A549 (cell line): ENCODE measurements around the gene CDC14B. TPM values are rescaled to one million over a fixed set of nuclear protein-coding genes. Genes with fewer than 3 reads are reported as not detected.

Source experiments
- ATAC-seq, 2 experiments: fragments of 200-7000 bp in 1 of 2; fragments of >200 bp in 1 of 2; cut with Nextera tagmentation in 1 of 2; cut with Tn5 transposase in 1 of 2; 3 replicates each; pipeline versions ENCODE4 v1.8.0 to v1.9.1; 2018 to 2020; ENCODE audit warnings: mild to moderate bottlenecking in 1 of 2, moderate library complexity in 1 of 2
- CTCF ChIA-PET: fragments of 300-600 bp; sonication (Branson Sonifier 250); formaldehyde crosslinking; extraction: SDS; loops from one replicate; lab custom pipeline; 2021; ENCODE audit warnings: antibody characterized with exemption, inconsistent platforms; lab: Yijun Ruan, JAX
- POLR2A ChIA-PET: fragments of 350-600 bp; formaldehyde crosslinking; extraction: SDS; loops from one replicate; lab custom pipeline; 2021; ENCODE audit warnings: antibody characterized with exemption, inconsistent platforms; lab: Yijun Ruan, JAX
- DNase-seq, 2 experiments: peaks; one replicate each; pipeline versions ENCODE4 v3.0.0 to v3.0.0-alpha.2; 2011 to 2016; ENCODE audit warnings: low read depth in 1 of 2, low spot score in 1 of 2
- FAIRE-seq: peaks from 2 replicates; lab custom pipeline; 2011; peaks lifted over from hg19 to GRCh38; lab: Jason Lieb, UNC
- H3K27ac ChIP-seq, 2 experiments: fragments of >200 bp; sonication (Bioruptor Twin); formaldehyde crosslinking; 3 replicates each; pipeline ENCODE4 v1.5.1; 2016 to 2017
- H3K4me1 ChIP-seq: fragments of >200 bp; sonication (Bioruptor Twin); formaldehyde crosslinking; 3 replicates; pipeline ENCODE4 v1.6.1; 2016
- H3K4me2 ChIP-seq: fragments of >200 bp; sonication (Bioruptor Twin); formaldehyde crosslinking; 3 replicates; pipeline ENCODE4 v1.6.1; 2016
- H3K4me3 ChIP-seq: fragments of >200 bp; sonication (Bioruptor Twin); formaldehyde crosslinking; 3 replicates; pipeline ENCODE4 v1.5.1; 2016
- H3K9me3 ChIP-seq: fragments of >200 bp; sonication (Bioruptor Twin); formaldehyde crosslinking; 3 replicates; pipeline ENCODE4 v1.6.1; 2016
- CBX2 ChIP-seq: fragments of 200-600 bp; sonication (generic); IDR thresholded peaks from 2 replicates; pipeline ENCODE4 v1.6.1; 2016; ENCODE audit warnings: low read depth, mild to moderate bottlenecking, borderline replicate concordance
- CHD4 ChIP-seq: fragments of 200-600 bp; sonication (generic); IDR thresholded peaks from 2 replicates; pipeline ENCODE4 v1.6.1; 2016; ENCODE audit warnings: antibody characterized with exemption, mild to moderate bottlenecking, borderline replicate concordance
- EHF ChIP-seq: fragments of 250-450 bp; sonication (Bioruptor Pico); IDR thresholded peaks from 2 replicates; pipeline ENCODE4 v1.5.0; 2020; ENCODE audit warnings: mild to moderate bottlenecking
- HOXB13 ChIP-seq: fragments of 250-450 bp; sonication (Bioruptor Pico); IDR thresholded peaks from 2 replicates; pipeline ENCODE4 v1.5.0; 2020; ENCODE audit warnings: low read depth, mild to moderate bottlenecking, moderate library complexity
- JUN ChIP-seq, 2 experiments: fragments of >200 bp; sonication (Bioruptor Twin); formaldehyde crosslinking; IDR thresholded peaks; 2 replicates in 1 of 2; 3 replicates in 1 of 2; pipeline ENCODE4 v1.6.1; 2016 to 2017
- JUNB ChIP-seq: fragments of >200 bp; sonication (Bioruptor Twin); formaldehyde crosslinking; IDR thresholded peaks from 2 replicates; pipeline ENCODE4 v1.6.1; 2016
- KDM1A ChIP-seq: fragments of 200-600 bp; sonication (generic); IDR thresholded peaks from 2 replicates; pipeline ENCODE4 v1.6.1; 2016; ENCODE audit warnings: low read depth, mild to moderate bottlenecking
- NR3C1 ChIP-seq: fragments of >200 bp; sonication (Bioruptor Twin); formaldehyde crosslinking; IDR thresholded peaks from 3 replicates; pipeline ENCODE4 v1.6.1; 2017
- POLR2AphosphoS2 ChIP-seq: conservative IDR thresholded peaks from 2 replicates; pipeline ENCODE4 v1.6.1; 2012; ENCODE audit warnings: low read length, improper control_type of control experiment, inconsistent platforms
- WGBS: methylation state at CpG from one replicate; pipeline ENCODE4 v1.1.6; 2017; ENCODE audit errors: missing lambda C conversion rate; 5-methylcytosine and 5-hydroxymethylcytosine counted together
- polyA plus RNA-seq, 4 experiments: library from polyadenylated mRNA; depleted of rRNA in 3 of 4; stranded (reverse); fragments of >200 nt; fragmentation: RNase III in 1 of 4; extraction: RNeasy Plus Mini Kit Qiagen cat#74134 plus additional on column Dnase treatment in 1 of 4; gene quantifications; 2 replicates in 3 of 4; 3 replicates in 1 of 4; pipeline ENCODE4 v1.2.3, GENCODE V29; 2011 to 2017
- TF ChIP-seq, protein P1 (sequence below): fragments of >200 bp; sonication (Bioruptor Twin); formaldehyde crosslinking; IDR thresholded peaks from 2 replicates; pipeline ENCODE4 v1.6.1; 2016
- TF ChIP-seq, protein P2 (sequence below): fragments of >200 bp; sonication (Bioruptor Twin); formaldehyde crosslinking; IDR thresholded peaks from 3 replicates; pipeline ENCODE4 v1.5.1; 2016
- TF ChIP-seq, protein P3 (sequence below): IDR thresholded peaks from 2 replicates; pipeline ENCODE4 v1.6.1; 2012
- TF ChIP-seq, protein P4 (sequence below): fragments of 250-450 bp; sonication (Bioruptor Pico); IDR thresholded peaks from 2 replicates; pipeline ENCODE4 v1.5.0; 2020; ENCODE audit warnings: low read depth, mild to moderate bottlenecking, moderate library complexity
- TF ChIP-seq, protein P5 (sequence below): IDR thresholded peaks from 2 replicates; pipeline ENCODE4 v1.6.1; 2012; ENCODE audit warnings: low read depth, borderline replicate concordance
- TF ChIP-seq, protein P6 (sequence below): fragments of 150-350 bp; IDR thresholded peaks from 2 replicates; pipeline ENCODE4 v1.6.1; 2014; ENCODE audit warnings: low read depth, mild to moderate bottlenecking, low read length

The CDC14B gene
- polyA plus RNA-seq, 2 of the 4 experiments (the other 2 are of a cell fraction), result 9.9 to 17.3 TPM

DNA sequence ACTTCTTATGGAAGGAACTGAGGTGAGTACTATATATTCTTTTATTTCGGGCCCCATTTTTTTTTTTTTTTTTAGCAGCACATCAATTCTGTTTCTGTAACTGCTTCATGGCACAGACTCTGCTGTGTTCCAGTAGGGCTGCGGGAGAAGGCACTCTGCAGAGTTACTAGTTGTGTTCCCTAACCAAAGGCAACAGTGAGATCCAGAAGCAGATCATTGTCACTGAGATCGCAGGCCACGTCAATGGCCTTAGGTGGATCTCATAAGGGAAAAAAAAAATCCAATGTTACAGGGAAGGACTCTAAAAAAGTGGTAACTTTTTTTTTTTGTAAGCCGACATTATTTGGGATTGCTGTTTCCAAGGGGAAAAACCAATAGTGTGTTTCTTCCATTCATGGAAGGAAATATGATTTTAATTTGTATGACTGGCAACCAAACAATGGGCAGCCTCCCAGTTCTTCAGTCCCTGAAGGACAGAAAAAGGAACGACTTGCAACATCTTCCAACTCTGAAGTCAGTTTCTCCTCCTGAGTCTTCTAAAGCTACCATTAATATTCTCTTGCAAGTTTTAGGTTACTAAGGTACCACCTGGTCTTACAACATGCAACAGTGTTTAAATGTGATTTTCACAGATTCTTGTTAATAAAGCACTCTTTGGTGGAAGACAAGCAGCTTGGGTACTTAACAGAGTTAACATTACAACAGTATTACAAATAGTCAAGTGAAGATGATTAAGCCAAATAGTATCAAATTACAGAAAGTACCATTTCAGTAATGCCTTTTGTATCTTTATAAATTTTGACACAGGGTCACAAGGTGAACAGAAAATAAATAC, 116.9 kb downstream of the CDC14B start:
- ATAC-seq (no peak), DNase-seq (no peak), FAIRE-seq (no peak)
- POLR2A ChIA-PET, result no interaction called here
- CTCF ChIA-PET, result no interaction called here
- Histone ChIP-seq H3K4me2 (no peak overlapping the region), H3K4me1 (no peaks in the 10 kb centered on the region), H3K27ac (no peak overlapping the region), H3K9me3 (no peaks in the 10 kb centered on the region), H3K4me3 (no peak overlapping the region)
- WGBS, result 93% methylated on average over 6 of the region's 6 CpGs
- TF ChIP-seq CBX2 (no peak), JUNB (no peak), JUN (IDR thresholded peaks at IDR 0.05) (no peak), EHF (CRISPR knock-in tag) (no peak), KDM1A (no peak), POLR2AphosphoS2 (no peak), NR3C1 (no peak), CHD4 (no peak), HOXB13 (CRISPR knock-in tag) (no peak)
- TF ChIP-seq, protein P1, sequence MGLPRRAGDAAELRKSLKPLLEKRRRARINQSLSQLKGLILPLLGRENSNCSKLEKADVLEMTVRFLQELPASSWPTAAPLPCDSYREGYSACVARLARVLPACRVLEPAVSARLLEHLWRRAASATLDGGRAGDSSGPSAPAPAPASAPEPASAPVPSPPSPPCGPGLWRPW, result no peak
- TF ChIP-seq, protein P2, sequence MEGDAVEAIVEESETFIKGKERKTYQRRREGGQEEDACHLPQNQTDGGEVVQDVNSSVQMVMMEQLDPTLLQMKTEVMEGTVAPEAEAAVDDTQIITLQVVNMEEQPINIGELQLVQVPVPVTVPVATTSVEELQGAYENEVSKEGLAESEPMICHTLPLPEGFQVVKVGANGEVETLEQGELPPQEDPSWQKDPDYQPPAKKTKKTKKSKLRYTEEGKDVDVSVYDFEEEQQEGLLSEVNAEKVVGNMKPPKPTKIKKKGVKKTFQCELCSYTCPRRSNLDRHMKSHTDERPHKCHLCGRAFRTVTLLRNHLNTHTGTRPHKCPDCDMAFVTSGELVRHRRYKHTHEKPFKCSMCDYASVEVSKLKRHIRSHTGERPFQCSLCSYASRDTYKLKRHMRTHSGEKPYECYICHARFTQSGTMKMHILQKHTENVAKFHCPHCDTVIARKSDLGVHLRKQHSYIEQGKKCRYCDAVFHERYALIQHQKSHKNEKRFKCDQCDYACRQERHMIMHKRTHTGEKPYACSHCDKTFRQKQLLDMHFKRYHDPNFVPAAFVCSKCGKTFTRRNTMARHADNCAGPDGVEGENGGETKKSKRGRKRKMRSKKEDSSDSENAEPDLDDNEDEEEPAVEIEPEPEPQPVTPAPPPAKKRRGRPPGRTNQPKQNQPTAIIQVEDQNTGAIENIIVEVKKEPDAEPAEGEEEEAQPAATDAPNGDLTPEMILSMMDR, result no peak
- TF ChIP-seq, protein P3, sequence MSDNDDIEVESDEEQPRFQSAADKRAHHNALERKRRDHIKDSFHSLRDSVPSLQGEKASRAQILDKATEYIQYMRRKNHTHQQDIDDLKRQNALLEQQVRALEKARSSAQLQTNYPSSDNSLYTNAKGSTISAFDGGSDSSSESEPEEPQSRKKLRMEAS, result no peak
- TF ChIP-seq, protein P4, sequence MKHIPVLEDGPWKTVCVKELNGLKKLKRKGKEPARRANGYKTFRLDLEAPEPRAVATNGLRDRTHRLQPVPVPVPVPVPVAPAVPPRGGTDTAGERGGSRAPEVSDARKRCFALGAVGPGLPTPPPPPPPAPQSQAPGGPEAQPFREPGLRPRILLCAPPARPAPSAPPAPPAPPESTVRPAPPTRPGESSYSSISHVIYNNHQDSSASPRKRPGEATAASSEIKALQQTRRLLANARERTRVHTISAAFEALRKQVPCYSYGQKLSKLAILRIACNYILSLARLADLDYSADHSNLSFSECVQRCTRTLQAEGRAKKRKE (CRISPR knock-in tag), result no peak
- TF ChIP-seq, protein P5, sequence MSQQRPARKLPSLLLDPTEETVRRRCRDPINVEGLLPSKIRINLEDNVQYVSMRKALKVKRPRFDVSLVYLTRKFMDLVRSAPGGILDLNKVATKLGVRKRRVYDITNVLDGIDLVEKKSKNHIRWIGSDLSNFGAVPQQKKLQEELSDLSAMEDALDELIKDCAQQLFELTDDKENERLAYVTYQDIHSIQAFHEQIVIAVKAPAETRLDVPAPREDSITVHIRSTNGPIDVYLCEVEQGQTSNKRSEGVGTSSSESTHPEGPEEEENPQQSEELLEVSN, result no peak
- TF ChIP-seq, protein P6, sequence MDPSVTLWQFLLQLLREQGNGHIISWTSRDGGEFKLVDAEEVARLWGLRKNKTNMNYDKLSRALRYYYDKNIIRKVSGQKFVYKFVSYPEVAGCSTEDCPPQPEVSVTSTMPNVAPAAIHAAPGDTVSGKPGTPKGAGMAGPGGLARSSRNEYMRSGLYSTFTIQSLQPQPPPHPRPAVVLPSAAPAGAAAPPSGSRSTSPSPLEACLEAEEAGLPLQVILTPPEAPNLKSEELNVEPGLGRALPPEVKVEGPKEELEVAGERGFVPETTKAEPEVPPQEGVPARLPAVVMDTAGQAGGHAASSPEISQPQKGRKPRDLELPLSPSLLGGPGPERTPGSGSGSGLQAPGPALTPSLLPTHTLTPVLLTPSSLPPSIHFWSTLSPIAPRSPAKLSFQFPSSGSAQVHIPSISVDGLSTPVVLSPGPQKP, result no peak

DNA sequence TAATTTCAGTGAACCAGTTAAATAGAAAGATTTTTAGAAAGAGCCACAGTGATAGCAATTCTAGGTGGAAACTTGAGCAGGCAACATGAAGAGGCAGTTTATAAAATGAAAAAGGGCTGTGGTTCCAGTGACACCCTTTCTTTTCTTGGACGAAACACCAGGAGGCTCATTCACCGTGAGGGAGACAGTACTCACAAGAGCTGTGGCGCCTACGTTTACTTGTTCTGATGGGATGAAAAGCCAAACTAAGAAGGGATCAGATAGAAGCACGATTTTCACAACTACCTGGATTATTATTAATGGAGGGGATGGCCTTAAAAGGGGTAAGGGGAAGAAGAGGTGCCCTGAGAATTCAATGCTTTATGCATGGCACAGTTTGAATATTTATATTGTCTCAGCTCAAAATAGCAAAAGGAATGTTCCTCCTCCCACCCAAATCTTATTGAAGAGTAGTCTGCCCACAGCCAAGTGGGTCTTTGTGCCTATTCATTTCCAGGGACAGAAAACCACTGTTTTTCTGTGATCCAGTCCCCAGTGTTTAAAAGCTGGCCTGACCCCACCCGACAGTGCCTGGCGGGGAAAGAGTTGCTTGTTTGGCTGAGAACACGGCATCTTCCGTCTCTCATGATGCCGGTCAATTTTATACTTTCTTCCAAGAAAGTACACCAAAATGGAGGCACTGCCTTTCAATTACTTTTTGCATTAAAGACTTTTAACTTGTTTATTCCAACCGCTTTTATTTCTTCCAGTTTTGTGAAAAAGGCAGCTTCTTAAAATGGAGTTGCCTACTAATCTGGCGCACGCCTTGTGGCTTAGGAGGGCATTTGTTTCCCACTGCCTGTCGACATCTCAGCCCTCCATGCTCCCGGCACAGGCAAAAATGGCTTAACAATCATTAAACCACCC, 117.8 kb downstream of the CDC14B start:
- TF ChIP-seq, protein P6, result no peak
- TF ChIP-seq, protein P4 (CRISPR knock-in tag), result no peak
- TF ChIP-seq, all 56 proteins: peak for 0
- Histone ChIP-seq H3K27ac (no peak overlapping the region), H3K4me1 (no peaks in the 10 kb centered on the region), H3K4me3 (no peak overlapping the region), H3K9me3 (no peaks in the 10 kb centered on the region), H3K4me2 (no peak overlapping the region)
- ATAC-seq, result no peak
- no peak for FAIRE-seq
- CTCF ChIA-PET, result no interaction called here
- POLR2A ChIA-PET, result no interaction called here
- 90% methylated on average over 15 of the region's 15 CpGs for WGBS
- no peak for DNase-seq
